ENCODE measurements around the gene CD180.
A peak's percentile ranks its signal among the peaks of the same experiment; 100 is the strongest.

The CD180 gene

DNA sequence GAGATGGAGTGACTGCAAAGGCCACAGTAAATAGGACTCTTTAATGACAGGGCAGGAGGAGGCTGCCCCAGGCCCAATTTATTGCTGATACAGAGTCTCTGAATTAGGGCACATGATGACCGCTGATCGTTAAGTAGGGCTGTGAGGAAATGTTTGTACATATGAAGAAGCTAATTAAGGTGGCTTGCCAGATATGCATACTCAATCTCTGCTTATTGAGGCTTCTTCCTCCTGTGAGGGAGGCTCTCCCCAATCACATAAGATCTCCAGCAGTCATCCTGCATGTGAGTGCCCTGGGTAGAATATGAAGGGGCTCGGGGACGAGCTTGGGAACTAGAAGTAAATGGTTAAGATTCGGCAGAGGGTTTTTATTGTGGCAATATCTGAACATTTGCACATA lies 8.2 kb upstream of the CD180 start:
- Histone ChIP-seq H3K4me3 (replicated peaks; ENCODE audit: low read depth, low read length) (no peak overlapping the region), H3K27me3 (replicated peaks; ENCODE audit: control insufficient read depth, insufficient read depth, low read length) (no peaks in the 10 kb centered on the region), H3K36me3 (ENCODE audit: control insufficient read depth, insufficient read depth, low read length) (no peaks in the 10 kb centered on the region)
- no peak for DNase-seq (ENCODE audit: extremely low read depth, insufficient read length)
- no peak for TF ChIP-seq CTCF (IDR thresholded peaks at IDR 0.05; ENCODE audit: insufficient read depth, low read length, poor library complexity, severe bottlenecking)

- H3K36me3 ChIP-seq (ENCODE audit: control insufficient read depth, insufficient read depth, low read length): no peaks in the 10 kb centered on the region
- no peak for TF ChIP-seq CTCF (IDR thresholded peaks at IDR 0.05; ENCODE audit: insufficient read depth, low read length, poor library complexity, severe bottlenecking)
- peak; percentile 62 for DNase-seq (ENCODE audit: extremely low read depth, insufficient read length)
- no peaks in the 10 kb centered on the region for H3K27me3 ChIP-seq (replicated peaks; ENCODE audit: control insufficient read depth, insufficient read depth, low read length)
- no peak overlapping the region for H3K4me3 ChIP-seq (replicated peaks; ENCODE audit: low read depth, low read length)
Observed at GRCh38 chr5:67203701-67204074, 7.1 kb upstream of the CD180 start.

DNA sequence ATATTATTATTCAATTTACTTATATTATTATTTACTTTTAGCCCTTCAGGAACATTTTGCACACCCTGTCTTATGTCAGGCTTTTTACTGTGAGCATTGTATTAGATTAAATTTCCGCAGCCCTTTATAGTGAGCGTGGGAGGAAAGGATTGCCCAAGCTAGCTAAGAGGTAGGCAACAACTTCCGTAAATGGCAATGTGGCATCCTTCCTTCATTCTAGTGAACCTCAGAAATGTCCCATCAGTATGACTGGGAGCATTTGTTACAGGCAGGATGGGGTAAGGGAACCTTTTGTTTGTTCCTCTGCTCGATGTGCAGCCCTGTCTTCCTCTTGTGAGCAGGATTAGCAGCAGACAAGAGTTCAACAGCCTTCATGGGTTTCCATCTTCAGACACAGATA lies 6.2 kb upstream of the CD180 start:
- no peaks in the 10 kb centered on the region for H3K36me3 ChIP-seq (ENCODE audit: control insufficient read depth, insufficient read depth, low read length)
- no peaks in the 10 kb centered on the region for H3K27me3 ChIP-seq (replicated peaks; ENCODE audit: control insufficient read depth, insufficient read depth, low read length)
- DNase-seq (ENCODE audit: extremely low read depth, insufficient read length): no peak
- no peak overlapping the region for H3K4me3 ChIP-seq (replicated peaks; ENCODE audit: low read depth, low read length)
- TF ChIP-seq CTCF (IDR thresholded peaks at IDR 0.05; ENCODE audit: insufficient read depth, low read length, poor library complexity, severe bottlenecking): no peak

GRCh38 chr5:67201897-67202549 lies 5.4 kb upstream of the CD180 start:
- TF ChIP-seq CTCF (IDR thresholded peaks at IDR 0.05; ENCODE audit: insufficient read depth, low read length, poor library complexity, severe bottlenecking): no peak

DNA sequence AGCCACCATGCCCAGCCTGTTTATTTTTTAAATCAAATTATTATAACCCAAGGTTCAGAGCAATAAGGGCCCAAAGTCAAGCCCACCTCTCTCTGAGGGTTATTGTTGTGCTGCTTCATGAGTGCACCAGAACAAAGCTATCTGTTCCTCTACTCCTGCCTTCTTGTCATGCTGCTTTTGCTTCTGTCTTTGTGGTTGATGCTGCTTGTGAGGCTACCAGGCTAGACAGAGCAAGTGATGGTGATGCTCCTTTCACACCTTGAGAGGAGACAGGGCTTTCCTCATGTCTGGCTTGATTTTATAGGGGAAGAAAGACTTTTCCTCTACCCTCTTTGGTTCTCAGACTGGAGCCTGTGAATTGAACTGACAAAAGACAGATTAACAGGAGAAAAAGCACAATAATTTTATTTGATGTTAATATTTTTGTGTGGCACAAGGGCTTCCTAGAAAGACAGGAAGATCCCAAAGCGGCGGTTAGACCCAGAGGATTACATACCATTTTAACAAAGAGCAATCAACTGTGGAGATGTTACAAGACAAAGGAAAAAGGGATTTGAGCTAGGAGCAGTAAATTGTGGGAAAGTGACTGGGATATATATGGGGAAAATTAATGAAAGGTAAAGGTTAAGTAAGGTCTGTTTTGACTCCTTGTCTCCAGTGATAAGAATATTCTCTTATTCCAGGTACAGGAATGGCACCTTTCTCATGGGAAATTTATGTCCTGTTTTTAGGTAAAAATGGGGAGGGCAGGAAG lies 4.4 kb upstream of the CD180 start:
- DNase-seq (ENCODE audit: extremely low read depth, insufficient read length): no peak
- no peak for TF ChIP-seq CTCF (IDR thresholded peaks at IDR 0.05; ENCODE audit: insufficient read depth, low read length, poor library complexity, severe bottlenecking)
- Histone ChIP-seq H3K4me3 (replicated peaks; ENCODE audit: low read depth, low read length) (no peak overlapping the region), H3K27me3 (replicated peaks; ENCODE audit: control insufficient read depth, insufficient read depth, low read length) (no peaks in the 10 kb centered on the region), H3K36me3 (ENCODE audit: control insufficient read depth, insufficient read depth, low read length) (no peaks in the 10 kb centered on the region)

More at GRCh38 chr5:67201897-67202549, 5.4 kb upstream of the CD180 start:
- no peaks in the 10 kb centered on the region for H3K36me3 ChIP-seq (ENCODE audit: control insufficient read depth, insufficient read depth, low read length)
- no peaks in the 10 kb centered on the region for H3K27me3 ChIP-seq (replicated peaks; ENCODE audit: control insufficient read depth, insufficient read depth, low read length)
- H3K4me3 ChIP-seq (replicated peaks; ENCODE audit: low read depth, low read length): no peak overlapping the region
- peak; percentile 61 for DNase-seq (ENCODE audit: extremely low read depth, insufficient read length)

Data from GM06990 (cell line).